Measurements from ENCODE around the gene CATSPER2.
"Not testable (repeated sequence)": the region's sequence is repeated elsewhere in the genome, so short reads cannot be mapped to it uniquely, and the experiment has no call there.

- TF ChIP-seq CTCF, POLR2A, POLR2AphosphoS5 (IDR thresholded peaks at IDR 0.05): not testable (repeated sequence)
These were observed 48.4 kb downstream of the CATSPER2 start for GRCh38 chr15:43600200-43600599.

Measured in prostate gland (tissue), 2 donors.